Stimulated activated CD8-positive, alpha-beta memory T cell treated with anti-CD3 and anti-CD28 coated beads, Interleukin-15, amount 100 ng/mL, for 24 hours (primary cell): ENCODE data around the gene SSNA1.

Experiments used
- DNase-seq: peaks from one replicate; pipeline ENCODE4 v3.0.0-alpha.2; 2020; ENCODE audit warnings: low read depth

The SSNA1 gene

DNA sequence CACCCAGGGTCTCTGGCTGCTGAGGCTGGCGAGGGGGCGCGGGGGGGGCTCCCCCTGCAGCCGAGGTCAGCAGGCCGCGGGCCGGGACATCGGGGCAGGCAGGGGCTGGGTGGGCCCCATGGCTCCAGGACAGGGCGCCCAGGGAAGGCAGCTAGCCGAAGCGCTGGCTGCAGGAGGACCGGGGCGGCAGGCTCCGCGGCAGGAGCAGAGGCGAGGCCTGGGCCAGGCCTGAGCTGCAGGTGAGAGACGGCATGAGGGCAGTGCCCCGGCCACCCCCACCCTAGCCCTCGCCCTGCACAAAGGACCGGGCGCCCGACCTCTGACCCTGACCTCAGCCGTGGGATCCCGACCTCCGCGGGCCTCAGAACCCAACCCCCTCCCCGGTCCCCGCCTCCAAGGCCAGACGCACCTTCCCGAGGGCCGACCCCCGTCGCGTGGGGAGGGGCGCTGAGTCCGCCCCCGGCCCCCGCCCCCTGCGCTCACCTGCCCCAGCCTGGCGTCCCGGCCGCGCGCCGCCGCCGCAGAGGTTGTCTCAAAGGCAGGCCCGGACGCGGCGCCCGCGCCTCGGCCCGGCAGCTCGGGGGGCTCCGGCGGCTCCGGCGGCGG lies 33.1 kb downstream of the SSNA1 start:
- DNase-seq: no peak

DNA sequence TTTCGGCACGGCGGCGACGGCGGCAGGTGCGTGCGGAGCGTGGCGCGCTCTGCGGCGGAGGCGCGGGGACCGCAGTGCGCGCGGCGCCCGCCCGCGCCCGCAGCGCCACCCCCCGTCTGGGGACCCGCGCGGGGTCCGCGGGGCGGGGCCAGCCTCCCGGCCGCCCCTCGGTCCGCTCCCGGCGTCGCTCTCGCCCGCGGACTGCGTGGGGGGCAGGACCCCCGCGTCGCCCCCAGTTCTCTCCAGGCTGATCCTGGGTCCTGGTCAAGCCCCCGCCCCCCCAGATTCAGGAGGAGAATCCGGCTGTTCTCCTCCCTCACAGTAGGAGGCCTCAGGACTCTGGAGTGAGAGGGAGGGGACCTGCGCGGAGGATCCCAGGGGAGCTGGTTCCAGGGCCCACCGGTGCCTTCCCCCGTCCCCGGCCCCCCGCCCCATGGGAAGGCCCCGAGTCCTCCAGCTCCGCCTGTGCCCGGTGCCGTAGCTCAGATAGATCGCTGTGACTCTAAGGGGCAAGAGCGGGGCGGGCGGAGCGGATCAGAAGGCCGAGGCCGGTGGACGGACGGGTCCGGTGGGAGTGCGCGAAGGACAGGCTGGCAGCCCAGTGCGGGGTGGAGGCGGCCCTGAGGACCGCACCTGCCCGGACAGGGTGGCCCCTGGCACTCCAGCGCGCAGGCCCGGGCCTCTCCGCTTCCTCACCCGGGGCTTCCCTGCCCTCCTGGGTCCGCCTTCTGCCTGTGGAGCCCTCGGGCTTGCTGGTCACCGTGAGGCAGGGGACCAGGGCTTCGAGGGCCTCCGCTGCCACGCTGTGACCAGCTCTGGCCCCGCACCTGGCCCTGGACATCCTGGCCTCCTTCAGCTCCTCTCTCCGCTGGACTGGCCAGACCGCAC lies 34.0 kb downstream of the SSNA1 start, which contains the start of gene RNF208:
Gene RNF208, minus strand, starts transcription at position 51 of the 888 bp plus-strand sequence. CDS start 1,028 bp downstream, outside the sequence.
- DNase-seq: no peak

DNA sequence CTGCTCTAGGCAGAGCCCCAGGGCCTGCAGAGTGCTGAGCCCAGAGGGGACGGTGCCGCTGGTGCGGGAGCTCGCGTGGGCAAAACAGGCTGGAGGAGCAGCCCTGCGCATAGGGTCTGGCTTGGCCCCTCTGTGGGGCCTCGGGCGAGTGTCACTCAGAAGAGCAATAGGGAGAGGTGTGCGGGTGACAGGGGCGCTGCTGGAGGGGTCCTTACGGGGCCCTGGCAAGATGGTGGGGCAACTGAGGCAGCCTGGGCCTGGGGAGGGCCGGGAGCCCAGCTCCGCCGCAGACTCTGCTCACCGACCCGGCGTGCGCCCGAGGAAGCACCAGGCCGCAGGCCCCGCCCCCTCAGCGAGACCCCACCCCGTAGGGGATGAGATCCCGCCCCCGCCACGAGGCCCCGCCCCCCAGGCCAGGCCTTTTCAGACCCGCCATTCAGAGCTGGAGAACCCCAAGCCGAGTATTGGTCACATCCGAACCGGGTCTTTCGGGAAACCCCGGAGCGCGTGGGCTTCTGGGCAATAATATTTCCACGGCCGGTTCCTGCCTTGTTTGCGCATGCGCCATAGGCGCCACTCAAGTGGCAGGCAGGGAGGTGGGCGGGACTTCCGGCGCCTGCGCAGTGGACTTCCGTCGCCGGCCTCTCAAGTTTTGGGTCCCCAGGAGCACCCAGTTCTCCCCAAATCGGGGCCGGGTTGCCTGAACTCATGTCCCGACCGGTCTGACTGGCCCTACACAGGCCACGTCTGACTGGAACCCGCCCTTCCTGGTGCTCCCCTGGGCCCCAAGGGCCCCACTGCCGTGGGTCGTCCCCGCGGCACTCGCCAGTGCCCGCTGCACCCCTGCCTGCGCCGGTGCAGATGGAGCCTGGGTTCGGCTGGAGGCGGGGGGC lies 34.8 kb downstream of the SSNA1 start:
- peak; percentile 98 for DNase-seq

DNA sequence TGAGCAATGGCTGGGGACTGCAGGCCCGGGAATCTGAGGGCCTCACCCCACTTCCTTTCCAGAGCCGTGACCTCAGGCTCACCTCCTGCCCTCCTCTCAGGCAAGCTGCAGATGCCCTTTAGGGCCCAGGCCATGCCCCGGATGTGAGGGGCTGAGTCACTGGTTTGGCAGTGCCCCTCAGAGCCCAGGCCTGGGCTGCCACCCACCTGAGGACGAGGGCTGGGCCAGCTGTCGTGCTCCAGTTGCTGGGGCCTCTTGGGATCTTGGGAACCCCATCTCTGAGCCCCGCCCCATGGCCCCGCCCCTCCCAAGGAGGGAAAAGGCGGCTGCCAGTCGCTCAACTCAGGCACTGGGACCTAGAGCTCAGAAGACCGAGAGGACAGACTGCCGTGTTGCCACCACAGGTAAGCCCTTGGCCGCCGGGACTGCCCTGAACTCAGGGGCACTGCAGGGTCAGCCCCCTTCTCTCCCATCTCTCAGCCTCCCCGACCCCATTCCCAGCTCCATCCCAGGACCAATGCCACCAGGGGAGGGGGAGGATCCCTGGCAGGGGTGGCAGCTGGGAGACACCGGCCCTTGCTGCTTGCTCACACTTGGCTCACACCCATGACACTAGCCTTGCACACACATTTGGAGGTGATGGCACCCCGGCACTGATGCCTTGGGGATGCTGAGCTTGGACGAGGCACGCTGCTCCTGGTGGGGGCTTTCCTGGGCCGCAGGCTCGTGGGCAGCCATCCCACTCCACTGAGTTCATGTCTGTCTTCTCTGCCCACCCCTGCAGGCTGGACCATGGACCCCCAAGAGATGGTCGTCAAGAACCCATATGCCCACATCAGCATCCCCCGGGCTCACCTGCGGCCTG lies 36.6 kb downstream of the SSNA1 start, which contains the start of gene CYSRT1:
Gene CYSRT1, plus strand, starts transcription at position 345 of the 865 bp plus-strand sequence. Its CDS starts 448 bp downstream, at position 793.
- no peak for DNase-seq

DNA sequence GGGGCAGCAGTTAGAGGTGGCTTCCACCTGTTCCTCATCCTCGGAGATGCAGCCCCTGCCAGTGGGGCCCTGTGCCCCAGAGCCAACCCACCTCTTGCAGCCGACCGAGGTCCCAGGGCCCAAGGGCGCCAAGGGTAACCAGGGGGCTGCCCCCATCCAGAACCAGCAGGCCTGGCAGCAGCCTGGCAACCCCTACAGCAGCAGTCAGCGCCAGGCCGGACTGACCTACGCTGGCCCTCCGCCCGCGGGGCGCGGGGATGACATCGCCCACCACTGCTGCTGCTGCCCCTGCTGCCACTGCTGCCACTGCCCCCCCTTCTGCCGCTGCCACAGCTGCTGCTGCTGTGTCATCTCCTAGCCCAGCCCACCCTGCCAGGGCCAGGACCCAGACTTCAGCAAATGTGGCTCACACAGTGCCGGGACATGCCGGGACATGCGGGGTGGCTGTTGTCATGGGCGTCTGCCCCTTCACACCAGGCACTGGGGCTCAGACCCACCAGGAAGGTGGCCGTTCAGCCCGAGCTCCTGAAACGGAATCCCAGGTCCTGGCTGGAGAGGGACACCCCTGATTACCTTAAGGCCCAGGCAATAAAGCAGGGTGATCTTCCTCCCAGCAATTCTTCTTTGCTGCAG lies 37.3 kb downstream of the SSNA1 start:
- no peak for DNase-seq

DNA sequence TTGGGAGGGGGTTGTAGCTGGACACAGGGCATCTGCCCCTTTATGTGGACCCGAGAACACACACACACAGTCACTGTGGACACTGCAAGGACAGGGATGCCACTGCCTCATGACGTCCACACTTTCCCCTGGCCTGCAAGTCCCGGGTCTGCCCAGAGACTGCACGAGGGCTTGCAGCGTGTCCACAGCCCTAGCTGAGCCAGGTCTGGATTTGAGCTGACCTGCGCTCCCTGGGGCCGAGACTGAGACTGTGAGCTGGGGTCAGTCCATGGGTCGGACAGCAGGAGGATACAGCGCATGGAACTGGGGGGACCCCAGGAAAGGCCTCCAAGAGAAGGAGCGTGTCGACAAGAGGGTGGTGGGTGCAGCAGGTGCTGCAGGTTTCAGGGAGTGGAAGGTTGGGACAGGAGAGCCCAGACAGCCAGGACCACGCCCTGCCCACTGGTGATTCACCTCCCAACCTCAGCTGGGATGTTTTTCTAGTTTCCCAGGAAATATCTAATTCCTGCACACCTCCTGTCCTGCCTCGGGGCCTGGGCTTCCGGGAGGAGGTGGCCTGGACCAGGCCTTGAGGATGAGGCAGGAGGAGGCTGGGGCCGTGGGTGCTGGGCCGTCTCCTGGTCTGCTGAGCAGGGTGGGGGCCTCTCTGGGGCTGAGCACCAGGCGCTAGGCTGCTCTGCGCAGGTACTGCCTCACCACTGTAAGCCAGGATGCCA lies 38.0 kb downstream of the SSNA1 start:
- no peak for DNase-seq

DNA sequence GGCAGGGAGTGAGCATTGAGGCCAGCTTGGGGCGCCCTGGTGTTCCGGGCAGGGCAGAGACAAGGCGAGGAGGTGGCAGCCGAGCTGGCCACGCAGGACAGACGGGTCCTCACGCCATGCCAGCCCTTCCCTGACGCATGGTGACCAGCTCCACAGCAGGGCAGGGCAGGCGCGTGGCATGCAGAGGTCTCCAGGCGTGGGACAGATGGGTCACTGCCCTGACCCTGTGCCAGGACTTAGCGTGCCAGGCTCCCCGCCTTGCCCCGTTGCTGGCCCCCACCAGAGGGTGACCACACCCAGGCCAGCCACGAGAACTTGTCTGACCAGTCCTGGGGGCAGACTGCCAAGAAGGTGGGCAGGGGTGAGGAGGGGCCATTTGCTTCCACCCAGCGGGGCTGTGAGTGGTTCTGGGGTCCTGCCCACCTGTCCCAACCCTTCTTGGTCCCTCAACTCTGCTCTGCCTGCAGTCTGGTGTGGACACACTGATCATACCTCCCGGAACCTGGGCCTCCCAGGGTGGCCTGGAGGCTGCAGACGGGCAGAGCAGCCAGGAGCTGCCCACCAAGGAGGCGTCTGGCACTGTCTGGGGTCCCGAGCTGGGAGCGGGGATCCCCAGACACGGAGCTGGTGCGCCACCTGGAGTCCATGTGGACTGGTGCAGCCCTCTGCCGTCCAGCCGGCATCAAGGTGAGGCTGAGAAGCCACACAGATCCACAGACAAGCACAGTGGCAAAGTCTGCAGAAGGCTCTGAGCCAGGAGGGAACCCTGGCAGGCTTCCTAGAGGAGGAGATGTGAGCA lies 38.8 kb downstream of the SSNA1 start, which contains the start of gene RNF224:
Gene RNF224, plus strand, starts transcription at position 449 of the 799 bp plus-strand sequence. CDS start 834 bp downstream, outside the sequence.
- DNase-seq: peak; percentile 51

DNA sequence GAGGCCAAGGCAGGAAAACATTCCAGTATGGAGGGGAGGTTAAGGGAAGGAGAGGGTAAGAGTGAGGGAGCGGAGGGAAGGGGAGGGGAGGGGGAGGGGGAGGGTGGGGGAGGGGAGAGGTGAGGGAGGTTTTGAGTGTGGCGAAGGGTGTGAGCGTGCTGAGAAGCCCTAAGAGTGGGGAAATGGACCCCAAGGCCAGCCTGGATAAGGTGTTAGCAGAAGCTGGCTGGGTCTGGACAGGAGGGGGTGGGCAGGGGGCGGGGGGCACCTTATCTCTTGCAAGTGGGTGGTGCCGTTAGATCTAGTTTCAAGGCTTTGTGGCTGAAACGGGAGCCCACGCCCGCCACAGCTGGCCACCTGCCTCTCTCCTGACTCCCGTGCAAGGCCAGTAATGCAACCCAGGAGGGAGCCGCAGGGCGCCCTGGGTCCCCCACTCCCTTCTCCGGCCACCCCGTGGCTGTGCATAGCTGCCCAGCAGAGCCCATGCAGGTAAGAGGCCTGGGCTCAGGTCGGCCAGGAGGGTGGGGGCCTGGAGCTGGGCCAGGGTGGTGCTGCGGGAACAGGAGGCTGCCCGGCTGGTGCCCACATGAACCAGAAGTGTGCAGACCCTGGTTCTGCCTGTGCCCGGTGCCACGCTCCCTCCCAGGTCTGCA lies 39.5 kb downstream of the SSNA1 start:
- no peak for DNase-seq

DNA sequence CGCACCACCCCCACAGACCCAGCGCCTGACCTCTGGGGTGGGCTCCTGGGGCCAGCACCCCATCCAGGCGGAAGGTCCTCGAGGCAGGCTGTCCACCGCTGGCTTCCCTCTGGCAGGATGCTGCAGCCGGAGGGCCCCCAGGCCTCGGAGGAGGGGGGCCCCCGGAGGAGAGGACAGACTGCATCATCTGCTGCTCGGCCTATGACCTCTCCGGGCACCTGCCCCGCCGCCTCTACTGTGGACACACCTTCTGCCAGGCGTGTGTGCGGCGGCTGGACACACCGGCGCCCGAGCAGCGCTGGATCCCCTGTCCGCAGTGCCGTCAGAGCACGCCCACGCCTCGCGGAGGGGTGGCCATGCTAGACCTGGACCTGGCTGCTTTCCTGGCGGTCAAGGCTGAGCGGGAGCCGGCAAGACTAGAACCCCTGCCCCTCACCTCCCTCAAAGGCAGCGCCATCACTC lies 40.1 kb downstream of the SSNA1 start:
- DNase-seq: no peak

DNA sequence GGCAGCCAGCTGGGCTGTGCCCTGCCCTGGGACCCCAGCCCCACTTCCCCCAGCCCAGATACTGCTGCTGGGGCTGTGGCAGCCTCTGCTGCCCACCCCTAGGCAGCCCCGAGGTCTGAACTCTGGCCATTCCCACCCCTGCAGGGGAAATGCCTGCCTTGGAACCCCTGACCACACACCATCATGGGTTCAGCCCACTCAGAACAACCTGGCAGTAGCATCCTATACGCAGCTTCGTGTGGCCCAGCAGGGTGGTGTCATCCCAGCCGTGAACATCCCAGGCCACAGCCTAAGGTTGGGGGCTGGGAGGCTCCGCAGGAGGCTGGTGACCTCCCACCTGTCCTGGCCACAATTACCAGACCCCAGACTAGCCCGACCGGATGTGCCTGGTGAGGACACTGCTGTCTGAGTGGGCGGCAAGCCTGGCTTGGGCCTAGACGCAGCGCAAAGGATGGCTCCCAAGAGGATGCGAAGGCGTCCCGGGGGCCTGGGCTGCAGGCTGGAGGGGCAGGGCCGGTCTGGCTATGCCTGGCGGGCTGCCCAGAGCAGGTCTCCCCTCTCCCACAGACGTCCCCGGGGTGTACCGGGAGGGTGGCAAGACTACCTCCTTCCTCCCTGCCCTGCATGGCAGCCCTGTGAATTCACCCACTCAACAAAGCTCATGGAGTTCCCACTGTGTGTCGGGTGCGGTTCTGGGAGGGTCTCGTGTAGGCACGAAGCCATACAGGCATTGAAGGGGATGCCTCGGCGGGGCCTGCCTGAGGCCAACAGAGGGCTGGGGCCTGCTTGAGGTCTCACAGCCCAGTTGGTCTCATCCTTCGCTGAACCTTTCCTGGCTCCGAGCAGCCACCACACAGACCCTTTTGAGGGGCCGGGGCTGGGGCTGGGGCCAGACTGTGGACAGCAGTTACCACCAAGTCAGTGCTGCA lies 40.8 kb downstream of the SSNA1 start:
- no peak for DNase-seq

DNA sequence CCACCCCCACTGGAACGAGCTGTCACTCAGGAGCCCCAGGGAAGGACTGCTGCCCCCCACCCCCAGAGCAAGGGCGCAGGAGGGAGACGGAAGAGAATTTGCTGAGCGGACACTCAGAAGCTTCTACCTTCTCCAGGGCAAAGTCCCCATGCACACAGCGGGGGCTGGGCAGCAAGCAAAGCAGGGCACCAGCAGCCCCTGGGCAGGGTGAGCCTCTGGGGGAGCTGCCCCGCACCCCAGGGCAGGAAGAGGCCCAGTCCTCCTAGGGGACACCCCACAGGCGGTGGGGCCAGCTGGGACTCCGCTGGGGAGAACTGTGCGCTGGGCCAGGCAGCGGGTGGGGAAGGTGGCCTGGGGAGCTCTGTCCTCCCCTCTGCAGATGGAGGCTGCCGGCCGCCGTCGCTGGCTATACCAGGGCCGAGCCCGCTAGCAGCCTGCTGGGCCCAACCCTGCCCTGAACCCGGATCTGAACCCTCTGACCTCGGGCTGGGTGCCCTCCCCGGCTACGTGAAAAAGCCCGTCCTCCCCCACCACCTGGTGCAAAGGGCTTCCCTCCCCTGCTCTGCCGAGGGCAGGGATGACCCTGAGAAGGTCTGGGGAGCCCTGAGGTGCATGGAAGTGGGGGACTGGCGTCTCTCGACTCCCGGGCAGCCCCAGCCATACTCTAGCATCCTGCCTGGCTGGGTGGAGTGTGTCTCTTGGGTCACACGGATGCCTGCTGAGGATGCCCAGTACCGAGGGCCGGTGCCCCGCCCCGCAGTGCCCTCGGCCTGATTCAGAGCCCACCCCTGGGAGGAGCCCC lies 41.6 kb downstream of the SSNA1 start:
- DNase-seq: no peak

DNA sequence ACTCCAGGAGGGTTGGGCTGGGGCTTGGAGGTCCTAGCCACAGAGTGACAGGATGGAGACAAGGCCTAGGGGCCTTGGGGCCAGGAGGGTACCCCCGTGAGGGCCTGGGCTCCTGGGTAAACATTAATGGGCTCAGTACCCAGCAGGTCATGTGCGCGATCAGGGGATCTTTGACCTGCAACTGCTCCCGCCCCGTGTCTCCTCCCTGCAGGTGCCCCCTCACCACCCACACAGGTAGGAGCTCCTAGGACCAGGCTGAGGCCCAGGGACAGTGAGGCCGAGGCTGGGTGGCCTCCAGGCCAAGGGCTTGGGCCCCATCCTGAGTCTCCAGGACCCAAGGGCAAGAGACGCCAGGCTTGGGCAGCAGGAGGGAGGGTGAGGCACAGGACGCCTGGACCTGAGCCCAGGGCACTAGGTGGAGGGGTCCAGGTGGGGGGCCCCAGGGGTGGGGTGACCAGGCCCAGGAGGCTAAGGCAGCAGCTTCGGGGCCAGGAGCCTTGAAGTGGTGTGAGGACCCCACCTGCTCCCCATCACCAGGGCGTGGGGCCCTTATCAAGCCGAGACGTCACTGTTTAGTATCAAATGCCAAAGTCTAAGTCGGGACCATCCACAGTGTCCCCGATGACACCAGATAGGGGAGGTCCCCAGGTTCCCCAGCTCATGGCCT lies 42.4 kb downstream of the SSNA1 start, which contains the start of gene SLC34A3:
Gene SLC34A3, plus strand, starts transcription at position 197 of the 667 bp plus-strand sequence. CDS start 802 bp downstream, outside the sequence.
- DNase-seq: no peak

DNA sequence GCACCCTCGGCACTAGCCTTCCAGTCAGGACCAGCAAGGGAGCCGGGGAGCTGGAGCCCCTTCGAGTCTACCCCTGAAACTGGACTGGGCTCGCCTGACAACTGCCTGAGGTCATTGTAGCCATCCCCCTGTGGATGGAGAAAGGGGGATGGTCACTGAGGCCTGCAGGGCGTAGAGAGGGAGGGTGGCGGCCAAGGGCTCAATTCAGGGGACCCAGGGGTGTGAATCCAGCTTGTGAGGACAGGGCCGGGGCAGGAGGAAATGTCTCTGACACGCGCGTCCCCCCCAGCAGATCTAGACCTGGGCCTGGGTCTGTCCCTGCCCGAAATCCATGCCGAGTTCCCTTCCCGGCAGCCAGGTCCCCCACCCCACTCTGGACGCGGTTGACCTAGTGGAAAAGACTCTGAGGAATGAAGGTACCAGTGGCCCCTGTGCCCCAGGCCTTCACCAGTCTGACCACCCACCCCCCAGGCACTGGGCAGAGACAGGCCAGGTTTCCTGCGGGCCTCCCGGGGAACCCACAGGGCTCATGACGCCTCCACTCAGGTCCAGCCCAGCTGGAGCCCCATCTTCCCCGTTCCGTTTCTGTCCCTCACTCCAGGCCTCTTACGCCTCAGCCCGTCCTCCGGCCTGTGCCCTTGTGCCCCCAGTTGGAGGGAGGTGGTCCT lies 43.0 kb downstream of the SSNA1 start:
- DNase-seq: no peak

DNA sequence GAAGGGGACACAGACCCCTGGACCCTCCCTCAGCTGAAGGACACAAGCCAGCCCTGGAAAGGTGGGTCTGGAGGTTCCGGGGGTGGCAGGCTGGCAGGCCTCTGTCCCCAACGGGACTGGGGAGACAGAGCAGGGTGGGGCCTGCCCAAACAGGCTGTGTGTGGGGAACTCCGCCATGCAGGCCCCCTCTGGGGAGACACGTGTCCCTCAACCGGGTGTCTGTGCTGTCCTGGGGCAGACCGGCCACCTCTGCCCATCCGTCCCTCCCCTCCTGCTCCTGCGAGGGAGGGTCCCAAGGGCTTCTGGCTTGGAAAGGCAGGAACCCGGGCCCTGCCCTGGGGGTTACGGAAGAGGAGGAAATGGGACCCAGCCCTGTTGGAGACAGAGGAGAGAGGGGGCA lies 43.6 kb downstream of the SSNA1 start:
- DNase-seq: no peak

DNA sequence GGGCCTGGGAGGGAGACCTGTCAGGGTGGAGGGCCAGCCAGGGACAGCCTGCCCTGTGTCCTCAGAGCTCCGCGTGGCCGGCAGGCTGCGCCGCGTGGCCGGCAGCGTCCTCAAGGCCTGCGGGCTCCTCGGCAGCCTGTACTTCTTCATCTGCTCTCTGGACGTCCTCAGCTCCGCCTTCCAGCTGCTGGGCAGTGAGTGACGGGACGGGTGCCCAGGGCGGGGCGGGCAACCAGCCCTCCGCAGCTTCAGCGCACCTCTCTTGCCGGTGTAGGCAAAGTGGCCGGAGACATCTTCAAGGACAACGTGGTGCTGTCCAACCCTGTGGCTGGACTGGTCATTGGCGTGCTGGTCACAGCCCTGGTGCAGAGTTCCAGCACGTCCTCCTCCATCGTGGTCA lies 44.0 kb downstream of the SSNA1 start:
- no peak for DNase-seq
